Measurements from ENCODE around the gene CRKL. TPM values are rescaled to one million over a fixed set of nuclear protein-coding genes. Genes with fewer than 3 reads are reported as not detected.
"Not testable (repeated sequence)": the region's sequence is repeated elsewhere in the genome, so short reads cannot be mapped to it uniquely, and the experiment has no call there.

The CRKL gene
- total RNA-seq, 1 experiment from 2014 or later: 87.7 TPM

DNA sequence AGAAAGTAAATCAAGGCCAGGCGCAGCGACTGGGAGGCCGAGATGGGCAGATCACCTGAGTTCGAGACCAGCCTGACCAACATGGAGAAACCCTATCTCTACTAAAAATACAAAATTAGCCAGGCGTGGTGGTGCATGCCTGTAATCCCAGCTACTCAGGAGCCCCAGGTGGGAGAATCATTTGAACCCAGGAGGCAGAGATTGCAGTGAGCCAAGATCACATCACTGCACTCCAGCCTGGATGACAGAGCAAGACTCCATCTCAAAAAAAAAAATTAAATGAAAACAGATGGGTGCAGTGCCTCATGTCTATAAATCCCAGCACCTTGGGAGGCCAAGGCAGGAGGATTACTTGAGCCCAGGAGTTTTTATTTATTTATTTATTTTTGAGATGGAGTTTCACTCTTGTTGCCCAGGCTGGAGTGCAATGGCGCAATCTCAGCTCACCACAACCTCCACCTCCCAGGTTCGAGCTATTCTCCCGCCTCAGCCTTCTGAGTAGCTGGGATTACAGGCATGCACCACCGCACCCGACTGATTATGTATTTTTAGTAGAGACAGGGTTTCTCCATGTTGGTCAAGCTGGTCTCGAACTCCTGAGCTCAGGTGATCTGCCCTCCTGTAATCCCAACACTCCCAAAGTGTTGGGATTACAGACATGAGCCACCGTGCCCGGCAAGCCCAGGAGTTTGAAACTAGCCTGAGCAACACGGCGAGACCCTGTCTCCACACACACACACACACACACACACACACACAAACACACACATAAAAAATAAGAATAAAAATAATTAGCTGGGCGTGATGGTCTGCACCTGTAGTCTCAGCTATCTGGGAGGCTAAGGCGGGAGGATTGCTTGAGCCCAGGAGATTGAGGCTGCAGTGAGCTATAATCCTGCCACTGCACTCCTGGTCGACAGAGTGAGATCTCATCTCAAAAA, 15.8 kb upstream of the CRKL start:
- H2AFZ ChIP-seq (ENCODE audit: low read depth, low read length, poor library complexity, severe bottlenecking); H3K9ac ChIP-seq (ENCODE audit: low read length); POLR2A ChIA-PET; H3K4me2 ChIP-seq (ENCODE audit: low read length); H3K4me3 ChIP-seq (replicated peaks in 1 of 2; ENCODE audit: low read depth in 1 of 2, low read length in 2 of 2); BruUV-seq (replicated peaks); H3K9me2 ChIP-seq (ENCODE audit: insufficient read depth); H3K4me1 ChIP-seq (ENCODE audit: control insufficient read depth in 1 of 2, insufficient read depth in 2 of 2, low read length in 2 of 2); H4K20me1 ChIP-seq (ENCODE audit: insufficient read depth); H3K9me3 ChIP-seq (ENCODE audit: control insufficient read depth in 1 of 2, insufficient read depth in 1 of 2, low read depth in 1 of 2, low read length in 2 of 2); H3K27me3 ChIP-seq (ENCODE audit: insufficient read depth, low read length); H3K36me3 ChIP-seq (ENCODE audit: control insufficient read depth in 1 of 2, insufficient read depth in 2 of 2, low read length in 2 of 2); H3K27ac ChIP-seq (ENCODE audit: low read depth, low read length); H3K79me2 ChIP-seq (ENCODE audit: insufficient read depth, low read length); ATAC-seq; DNase-seq (ENCODE audit: low read depth, low spot score); intact Hi-C loops (cut with micrococcal nuclease): not testable (repeated sequence)
- RAD21 ChIA-PET (ENCODE audit: low non-redundant PET in 1 of 2, low total read pairs in 2 of 2, uncharacterized antibody in 2 of 2, unreplicated experiment in 2 of 2): interaction anchor here in 1 of 2 experiments (0.7 kb wide), 2 partner anchors 10 to 11 kb away, joined by 3 to 4 read pairs; no protein-coding TSS in a partner anchor
- CTCF ChIA-PET: interaction anchor here (1.1 to 1.4 kb wide), 2 partner anchors 9 to 200 kb away, joined by 3 to 4 read pairs; no protein-coding TSS in a partner anchor

DNA sequence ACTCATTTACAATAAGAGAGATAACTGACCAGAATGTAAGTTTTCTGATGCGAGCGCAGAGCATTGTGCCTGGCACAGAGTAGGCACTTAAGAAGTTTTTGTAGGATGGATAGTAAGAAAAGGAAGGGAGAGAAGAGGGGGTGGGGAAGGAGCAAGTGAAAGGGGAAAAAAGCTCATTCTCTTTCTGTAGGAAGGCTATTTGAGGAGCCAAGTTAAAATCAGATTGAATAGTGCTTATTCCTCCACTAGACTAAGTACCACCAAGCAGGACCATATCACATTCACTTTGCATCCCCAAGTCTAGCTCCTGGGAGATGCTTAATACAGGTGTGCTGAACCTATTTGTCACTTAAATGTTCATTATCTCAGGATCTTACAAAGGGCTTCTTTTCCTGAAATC, 14.1 kb upstream of the CRKL start:
- Histone ChIP-seq H3K36me3 (ENCODE audit: control insufficient read depth in 1 of 2, insufficient read depth in 2 of 2, low read length in 2 of 2) (no peaks in the 10 kb centered on the region), H3K4me3 (replicated peaks in 1 of 2; ENCODE audit: low read depth in 1 of 2, low read length in 2 of 2) (no peak overlapping the region), H3K9ac (ENCODE audit: low read length) (no peak overlapping the region), H4K20me1 (ENCODE audit: insufficient read depth) (no peaks in the 10 kb centered on the region), H2AFZ (ENCODE audit: low read depth, low read length, poor library complexity, severe bottlenecking) (no peak overlapping the region), H3K4me2 (ENCODE audit: low read length) (no peak overlapping the region), H3K27me3 (ENCODE audit: insufficient read depth, low read length) (no peaks in the 10 kb centered on the region), H3K9me3 (ENCODE audit: control insufficient read depth in 1 of 2, insufficient read depth in 1 of 2, low read depth in 1 of 2, low read length in 2 of 2) (no peaks in the 10 kb centered on the region), H3K4me1 (ENCODE audit: control insufficient read depth in 1 of 2, insufficient read depth in 2 of 2, low read length in 2 of 2) (peaks cover 0 to 7% of the 10 kb centered on the region in 2 experiments; a peak in 1 of 4 replicates), H3K27ac (ENCODE audit: low read depth, low read length) (no peak overlapping the region), H3K79me2 (ENCODE audit: insufficient read depth, low read length) (no peaks in the 10 kb centered on the region), H3K9me2 (ENCODE audit: insufficient read depth) (no peaks in the 10 kb centered on the region)
- CTCF ChIA-PET: no interaction called here
- POLR2A ChIA-PET: no interaction called here
- ATAC-seq: no peak
- intact Hi-C loops (cut with micrococcal nuclease): no loop called here
- BruUV-seq (replicated peaks): no TSS peak
- DNase-seq (ENCODE audit: low read depth, low spot score): no peak
- TF ChIP-seq, protein P1, sequence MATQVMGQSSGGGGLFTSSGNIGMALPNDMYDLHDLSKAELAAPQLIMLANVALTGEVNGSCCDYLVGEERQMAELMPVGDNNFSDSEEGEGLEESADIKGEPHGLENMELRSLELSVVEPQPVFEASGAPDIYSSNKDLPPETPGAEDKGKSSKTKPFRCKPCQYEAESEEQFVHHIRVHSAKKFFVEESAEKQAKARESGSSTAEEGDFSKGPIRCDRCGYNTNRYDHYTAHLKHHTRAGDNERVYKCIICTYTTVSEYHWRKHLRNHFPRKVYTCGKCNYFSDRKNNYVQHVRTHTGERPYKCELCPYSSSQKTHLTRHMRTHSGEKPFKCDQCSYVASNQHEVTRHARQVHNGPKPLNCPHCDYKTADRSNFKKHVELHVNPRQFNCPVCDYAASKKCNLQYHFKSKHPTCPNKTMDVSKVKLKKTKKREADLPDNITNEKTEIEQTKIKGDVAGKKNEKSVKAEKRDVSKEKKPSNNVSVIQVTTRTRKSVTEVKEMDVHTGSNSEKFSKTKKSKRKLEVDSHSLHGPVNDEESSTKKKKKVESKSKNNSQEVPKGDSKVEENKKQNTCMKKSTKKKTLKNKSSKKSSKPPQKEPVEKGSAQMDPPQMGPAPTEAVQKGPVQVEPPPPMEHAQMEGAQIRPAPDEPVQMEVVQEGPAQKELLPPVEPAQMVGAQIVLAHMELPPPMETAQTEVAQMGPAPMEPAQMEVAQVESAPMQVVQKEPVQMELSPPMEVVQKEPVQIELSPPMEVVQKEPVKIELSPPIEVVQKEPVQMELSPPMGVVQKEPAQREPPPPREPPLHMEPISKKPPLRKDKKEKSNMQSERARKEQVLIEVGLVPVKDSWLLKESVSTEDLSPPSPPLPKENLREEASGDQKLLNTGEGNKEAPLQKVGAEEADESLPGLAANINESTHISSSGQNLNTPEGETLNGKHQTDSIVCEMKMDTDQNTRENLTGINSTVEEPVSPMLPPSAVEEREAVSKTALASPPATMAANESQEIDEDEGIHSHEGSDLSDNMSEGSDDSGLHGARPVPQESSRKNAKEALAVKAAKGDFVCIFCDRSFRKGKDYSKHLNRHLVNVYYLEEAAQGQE (IDR thresholded peaks at IDR 0.05; ENCODE audit: low read depth): no peak
- no peak for TF ChIP-seq SIN3A (IDR thresholded peaks at IDR 0.05; ENCODE audit: low read depth)
- TF ChIP-seq, protein P2, sequence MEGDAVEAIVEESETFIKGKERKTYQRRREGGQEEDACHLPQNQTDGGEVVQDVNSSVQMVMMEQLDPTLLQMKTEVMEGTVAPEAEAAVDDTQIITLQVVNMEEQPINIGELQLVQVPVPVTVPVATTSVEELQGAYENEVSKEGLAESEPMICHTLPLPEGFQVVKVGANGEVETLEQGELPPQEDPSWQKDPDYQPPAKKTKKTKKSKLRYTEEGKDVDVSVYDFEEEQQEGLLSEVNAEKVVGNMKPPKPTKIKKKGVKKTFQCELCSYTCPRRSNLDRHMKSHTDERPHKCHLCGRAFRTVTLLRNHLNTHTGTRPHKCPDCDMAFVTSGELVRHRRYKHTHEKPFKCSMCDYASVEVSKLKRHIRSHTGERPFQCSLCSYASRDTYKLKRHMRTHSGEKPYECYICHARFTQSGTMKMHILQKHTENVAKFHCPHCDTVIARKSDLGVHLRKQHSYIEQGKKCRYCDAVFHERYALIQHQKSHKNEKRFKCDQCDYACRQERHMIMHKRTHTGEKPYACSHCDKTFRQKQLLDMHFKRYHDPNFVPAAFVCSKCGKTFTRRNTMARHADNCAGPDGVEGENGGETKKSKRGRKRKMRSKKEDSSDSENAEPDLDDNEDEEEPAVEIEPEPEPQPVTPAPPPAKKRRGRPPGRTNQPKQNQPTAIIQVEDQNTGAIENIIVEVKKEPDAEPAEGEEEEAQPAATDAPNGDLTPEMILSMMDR (IDR thresholded peaks at IDR 0.05 in 2 of 3, conservative IDR thresholded peaks at IDR 0.05 in 1 of 3; ENCODE audit: borderline replicate concordance in 1 of 3, insufficient read depth in 1 of 3, low read depth in 2 of 3, low read length in 2 of 3): no peak
- TF ChIP-seq SP1 (IDR thresholded peaks at IDR 0.05; ENCODE audit: low read depth): no peak
- TF ChIP-seq JUND (IDR thresholded peaks at IDR 0.05): no peak
- no peak for TF ChIP-seq ZFX (IDR thresholded peaks at IDR 0.05)
- TF ChIP-seq YY1 (IDR thresholded peaks at IDR 0.05; ENCODE audit: extremely low read depth, insufficient replicate concordance, low read depth, low read length): no peak
- RAD21 ChIA-PET (ENCODE audit: low non-redundant PET in 1 of 2, low total read pairs in 2 of 2, uncharacterized antibody in 2 of 2, unreplicated experiment in 2 of 2): no interaction called here

All from HCT116 (cell line).